Stimulated activated naive CD8-positive, alpha-beta T cell treated with anti-CD3 and anti-CD28 coated beads, Interleukin-15, amount 100 ng/mL, for 72 hours (primary cell): Measurements from ENCODE around the gene CDC42EP3.

Experiments used
- ATAC-seq: fragments of 150-1000 bp; cut with Tn5 transposase; 2 replicates; pipeline ENCODE4 v1.10.0; 2021; ENCODE audit warnings: mild to moderate bottlenecking, moderate library complexity
- DNase-seq, 2 donors: peaks; one replicate each; pipeline ENCODE4 v3.0.0; 2021 to 2022
- H3K27ac Mint-ChIP-seq, 2 donors: one replicate each; pipeline ENCODE4 v1.8.0; 2022; ENCODE audit warnings: mild to moderate bottlenecking in 2 of 2, mixed read lengths in 2 of 2, moderate library complexity in 2 of 2
- H3K27me3 Mint-ChIP-seq: one replicate; pipeline ENCODE4 v1.8.0; 2022; ENCODE audit warnings: mixed read lengths
- H3K4me1 Mint-ChIP-seq: one replicate; pipeline ENCODE4 v1.8.0; 2022; ENCODE audit warnings: mild to moderate bottlenecking, mixed read lengths
- H3K4me3 Mint-ChIP-seq, 2 donors: one replicate each; pipeline ENCODE4 v1.8.0; 2022; ENCODE audit warnings: mild to moderate bottlenecking in 2 of 2, mixed read lengths in 2 of 2, moderate library complexity in 1 of 2
- H3K9me3 Mint-ChIP-seq, 2 donors: one replicate each; pipeline ENCODE4 v1.8.0; 2022; ENCODE audit warnings: mixed read lengths in 2 of 2

The CDC42EP3 gene

DNA sequence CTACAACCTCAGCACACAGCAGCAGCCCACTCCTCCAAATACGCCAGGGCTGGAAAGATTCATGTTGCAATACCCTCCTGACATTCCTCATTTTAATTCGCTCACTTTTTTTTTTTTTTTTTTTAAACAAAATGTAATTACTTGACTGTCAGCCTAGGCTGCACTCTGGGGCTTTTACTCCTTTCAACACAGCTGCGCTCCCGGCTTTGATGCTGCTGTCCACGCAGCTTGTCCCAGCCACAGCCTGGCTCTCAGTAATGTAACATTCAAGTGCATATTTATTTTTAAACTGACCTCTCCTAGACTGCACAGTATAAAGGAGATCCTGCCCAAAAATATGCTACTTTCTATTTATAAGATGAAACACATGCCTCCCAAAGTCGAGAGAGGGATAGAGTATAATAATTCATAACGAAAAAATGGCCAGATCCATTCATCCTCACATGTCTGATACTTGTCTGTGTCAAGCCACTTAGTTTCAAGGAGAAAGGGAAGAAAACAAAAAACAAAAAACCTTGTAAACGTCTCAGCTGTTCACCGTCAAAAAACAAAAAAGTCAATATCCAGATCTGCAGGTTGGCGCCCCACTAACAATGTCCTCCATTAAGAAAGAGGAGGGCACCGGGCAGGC is 949 bp downstream of the CDC42EP3 start:
- H3K4me1 Mint-ChIP-seq: peaks cover 66% of the 10 kb centered on the region
- H3K9me3 Mint-ChIP-seq: no peaks in the 10 kb centered on the region
- peak overlapping the region; percentile 93 to 95 for H3K27ac Mint-ChIP-seq
- no peaks in the 10 kb centered on the region for H3K27me3 Mint-ChIP-seq
- DNase-seq (no peak), ATAC-seq (no peak)
- H3K4me3 Mint-ChIP-seq: peak overlapping the region; percentile 90 to 96

GRCh38 chr2:37669446-37669845 is 2.0 kb downstream of the CDC42EP3 start:
- no peak for ATAC-seq
- peak overlapping the region in 1 of 2 donors; percentile 93 for H3K27ac Mint-ChIP-seq
- H3K9me3 Mint-ChIP-seq: no peaks in the 10 kb centered on the region
- no peak for DNase-seq
- H3K27me3 Mint-ChIP-seq: no peaks in the 10 kb centered on the region
- H3K4me3 Mint-ChIP-seq: peak overlapping the region; percentile 90 to 96
- H3K4me1 Mint-ChIP-seq: peaks cover 66% of the 10 kb centered on the region

GRCh38 chr2:37667704-37668103 is 3.7 kb downstream of the CDC42EP3 start:
- DNase-seq (no peak), ATAC-seq (no peak)
- Mint-ChIP-seq H3K27me3 (no peaks in the 10 kb centered on the region), H3K4me1 (peaks cover 71% of the 10 kb centered on the region), H3K9me3 (no peaks in the 10 kb centered on the region), H3K4me3 (no peak overlapping the region), H3K27ac (no peak overlapping the region)

DNA sequence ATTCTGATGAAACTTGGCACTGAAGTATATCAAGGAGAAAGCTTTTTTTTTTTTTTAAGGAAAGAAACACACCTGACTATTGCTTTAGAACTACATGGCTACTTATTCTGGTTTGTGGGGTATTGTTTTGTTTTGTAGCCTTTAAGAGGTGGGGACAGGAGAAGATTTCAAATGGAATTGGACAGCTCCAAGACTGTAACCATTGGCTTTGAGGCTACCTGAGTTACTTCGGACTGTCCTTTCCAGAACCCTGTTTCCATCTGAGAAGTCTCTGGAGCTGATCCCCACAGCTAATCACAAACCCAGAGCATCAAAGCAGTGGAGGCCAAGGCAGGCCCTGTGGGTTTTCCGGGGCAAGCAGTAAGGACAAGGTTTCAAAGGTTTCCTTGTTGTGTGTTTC is 4.7 kb downstream of the CDC42EP3 start:
- no peak for ATAC-seq
- Mint-ChIP-seq H3K27ac (no peak overlapping the region), H3K4me1 (peaks cover 76% of the 10 kb centered on the region), H3K9me3 (no peaks in the 10 kb centered on the region), H3K4me3 (no peak overlapping the region), H3K27me3 (no peaks in the 10 kb centered on the region)
- no peak for DNase-seq

DNA sequence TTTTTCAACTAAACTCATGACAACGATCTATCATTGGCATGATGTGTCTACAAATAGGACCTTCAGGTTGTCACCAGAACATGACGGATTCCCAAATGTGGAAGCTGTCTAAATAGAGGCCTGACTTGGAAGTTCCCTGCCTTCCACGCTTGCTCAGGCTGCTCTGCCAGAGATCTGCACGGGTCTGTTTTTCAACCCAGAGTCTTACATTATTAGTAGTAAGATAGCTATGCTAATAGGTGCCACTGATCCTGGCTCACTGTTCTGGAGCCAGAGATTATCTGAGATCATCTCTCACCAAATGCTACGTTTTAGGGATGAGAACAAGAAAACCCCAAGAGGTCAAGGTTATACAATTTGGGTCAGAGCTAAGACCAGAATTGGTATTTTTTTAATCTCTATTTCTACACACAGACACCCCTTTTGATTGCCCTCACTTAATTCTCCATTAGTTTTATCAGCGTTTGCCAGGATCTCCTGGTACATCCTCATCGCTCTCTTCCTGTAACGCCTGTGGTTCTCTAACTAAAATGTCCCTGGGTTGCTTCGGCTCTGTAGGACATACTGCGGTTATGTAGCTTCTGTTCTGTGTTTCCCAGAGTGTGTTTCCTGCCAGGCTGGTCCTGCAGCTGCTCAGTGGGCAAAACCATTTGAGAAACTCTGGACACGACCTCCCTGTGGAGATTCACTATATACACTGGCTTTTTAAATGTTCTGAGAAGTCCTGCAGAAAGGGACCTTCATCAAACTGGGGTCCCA is 5.7 kb downstream of the CDC42EP3 start:
- H3K4me3 Mint-ChIP-seq: peak overlapping the region in 1 of 2 donors; percentile 1
- ATAC-seq: no peak
- peak overlapping the region in 1 of 2 donors; percentile 60 for H3K27ac Mint-ChIP-seq
- H3K4me1 Mint-ChIP-seq: peaks cover 83% of the 10 kb centered on the region
- DNase-seq: no peak
- H3K27me3 Mint-ChIP-seq: no peaks in the 10 kb centered on the region
- H3K9me3 Mint-ChIP-seq: no peaks in the 10 kb centered on the region

- Mint-ChIP-seq H3K9me3 (no peaks in the 10 kb centered on the region), H3K4me1 (peaks cover 81% of the 10 kb centered on the region), H3K27ac (no peak overlapping the region), H3K27me3 (no peaks in the 10 kb centered on the region), H3K4me3 (no peak overlapping the region)
- DNase-seq: no peak
- ATAC-seq: no peak
These were observed 6.4 kb downstream of the CDC42EP3 start for GRCh38 chr2:37665043-37665442.

- no peak for DNase-seq
- H3K4me3 Mint-ChIP-seq: no peak overlapping the region
- peaks cover 81% of the 10 kb centered on the region for H3K4me1 Mint-ChIP-seq
- no peak for ATAC-seq
- no peaks in the 10 kb centered on the region for H3K9me3 Mint-ChIP-seq
- peak overlapping the region in 1 of 2 donors; percentile 59 for H3K27ac Mint-ChIP-seq
- no peaks in the 10 kb centered on the region for H3K27me3 Mint-ChIP-seq
These were observed 7.2 kb downstream of the CDC42EP3 start for GRCh38 chr2:37664231-37664643.

DNA sequence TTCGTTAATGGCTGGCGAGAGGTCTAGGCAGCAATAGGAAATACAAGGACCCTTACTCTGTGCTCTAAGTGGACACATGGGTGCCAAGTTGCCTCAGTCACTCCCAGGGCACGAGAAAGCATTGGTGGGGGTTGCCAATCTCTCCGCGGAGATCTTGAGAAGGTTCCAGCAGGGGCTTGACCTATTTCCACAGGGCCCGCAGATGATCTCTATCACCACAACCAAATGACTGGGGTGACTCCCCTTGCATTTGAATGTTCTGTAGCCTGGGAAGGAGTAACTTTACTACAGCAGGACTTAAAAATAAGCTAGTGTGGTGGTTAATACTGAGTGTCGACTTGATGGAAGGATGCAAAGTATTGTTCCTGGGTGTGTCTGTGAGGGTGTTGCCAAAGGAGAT is 8.1 kb downstream of the CDC42EP3 start:
- DNase-seq (no peak), ATAC-seq (no peak)
- no peak overlapping the region for H3K4me3 Mint-ChIP-seq
- H3K9me3 Mint-ChIP-seq: no peaks in the 10 kb centered on the region
- no peaks in the 10 kb centered on the region for H3K27me3 Mint-ChIP-seq
- H3K4me1 Mint-ChIP-seq: peaks cover 81% of the 10 kb centered on the region
- peak overlapping the region in 1 of 2 donors; percentile 5 for H3K27ac Mint-ChIP-seq

DNA sequence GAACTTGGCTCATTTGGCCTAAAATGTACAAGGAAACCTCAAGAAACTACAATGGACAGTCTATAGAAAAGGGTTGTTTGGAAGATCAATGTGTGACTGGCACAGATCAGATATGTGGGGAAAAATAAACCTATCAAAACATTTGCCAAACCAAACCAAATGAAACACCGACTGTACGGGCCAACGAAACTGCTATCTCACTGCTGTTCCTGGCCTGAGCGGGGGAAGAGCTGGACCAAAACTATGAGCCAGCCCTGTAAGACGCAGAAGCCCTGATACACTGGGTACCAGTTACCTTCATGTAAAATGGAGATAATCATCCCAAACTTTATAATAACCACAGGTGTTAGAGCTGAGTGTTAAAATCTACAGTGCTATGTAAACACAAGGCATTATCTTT is 11.7 kb downstream of the CDC42EP3 start:
- ATAC-seq (no peak), DNase-seq (no peak)
- Mint-ChIP-seq H3K9me3 (no peaks in the 10 kb centered on the region), H3K27ac (no peak overlapping the region), H3K4me1 (peaks cover 92% of the 10 kb centered on the region), H3K4me3 (no peak overlapping the region), H3K27me3 (no peaks in the 10 kb centered on the region)

DNA sequence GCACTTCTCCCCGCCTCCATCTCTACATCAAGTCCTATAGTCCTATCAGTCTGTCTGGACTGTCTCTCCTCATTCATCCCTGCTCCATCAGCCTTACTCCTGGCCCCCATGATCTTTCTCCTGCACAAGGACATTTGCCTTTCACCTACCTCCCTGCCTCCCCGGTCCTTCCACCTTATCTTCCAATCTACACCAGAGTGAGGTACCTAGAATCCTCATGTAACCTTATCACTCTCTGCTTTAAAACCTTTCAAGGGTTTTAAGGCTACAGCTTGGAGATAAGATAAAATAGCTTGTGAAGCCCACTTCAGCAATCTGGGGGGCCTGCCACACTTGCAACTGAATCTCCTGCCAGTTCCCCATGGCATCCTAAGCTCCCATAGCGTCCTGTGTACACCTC is 12.8 kb downstream of the CDC42EP3 start:
- DNase-seq (no peak), ATAC-seq (no peak)
- Mint-ChIP-seq H3K27me3 (no peaks in the 10 kb centered on the region), H3K4me3 (no peak overlapping the region), H3K9me3 (no peaks in the 10 kb centered on the region), H3K4me1 (peaks cover 94% of the 10 kb centered on the region), H3K27ac (peak overlapping the region in 1 of 2 donors; percentile 24)

- no peaks in the 10 kb centered on the region for H3K27me3 Mint-ChIP-seq
- H3K4me1 Mint-ChIP-seq: peaks cover 94% of the 10 kb centered on the region
- peak overlapping the region in 1 of 2 donors; percentile 74 for H3K4me3 Mint-ChIP-seq
- no peak for ATAC-seq
- H3K9me3 Mint-ChIP-seq: no peaks in the 10 kb centered on the region
- no peak for DNase-seq
- peak overlapping the region in 1 of 2 donors; percentile 22 for H3K27ac Mint-ChIP-seq
These were observed 14.0 kb downstream of the CDC42EP3 start for GRCh38 chr2:37657471-37657870.

GRCh38 chr2:37656512-37657423 is 14.7 kb downstream of the CDC42EP3 start:
- Mint-ChIP-seq H3K4me1 (peaks cover 97% of the 10 kb centered on the region), H3K27me3 (no peaks in the 10 kb centered on the region), H3K9me3 (no peaks in the 10 kb centered on the region), H3K4me3 (peak overlapping the region; percentile 39 to 74), H3K27ac (peak overlapping the region; percentile 3 to 94)
- ATAC-seq (peak; percentile 73), DNase-seq (peak in 1 of 2 donors; percentile 21)

DNA sequence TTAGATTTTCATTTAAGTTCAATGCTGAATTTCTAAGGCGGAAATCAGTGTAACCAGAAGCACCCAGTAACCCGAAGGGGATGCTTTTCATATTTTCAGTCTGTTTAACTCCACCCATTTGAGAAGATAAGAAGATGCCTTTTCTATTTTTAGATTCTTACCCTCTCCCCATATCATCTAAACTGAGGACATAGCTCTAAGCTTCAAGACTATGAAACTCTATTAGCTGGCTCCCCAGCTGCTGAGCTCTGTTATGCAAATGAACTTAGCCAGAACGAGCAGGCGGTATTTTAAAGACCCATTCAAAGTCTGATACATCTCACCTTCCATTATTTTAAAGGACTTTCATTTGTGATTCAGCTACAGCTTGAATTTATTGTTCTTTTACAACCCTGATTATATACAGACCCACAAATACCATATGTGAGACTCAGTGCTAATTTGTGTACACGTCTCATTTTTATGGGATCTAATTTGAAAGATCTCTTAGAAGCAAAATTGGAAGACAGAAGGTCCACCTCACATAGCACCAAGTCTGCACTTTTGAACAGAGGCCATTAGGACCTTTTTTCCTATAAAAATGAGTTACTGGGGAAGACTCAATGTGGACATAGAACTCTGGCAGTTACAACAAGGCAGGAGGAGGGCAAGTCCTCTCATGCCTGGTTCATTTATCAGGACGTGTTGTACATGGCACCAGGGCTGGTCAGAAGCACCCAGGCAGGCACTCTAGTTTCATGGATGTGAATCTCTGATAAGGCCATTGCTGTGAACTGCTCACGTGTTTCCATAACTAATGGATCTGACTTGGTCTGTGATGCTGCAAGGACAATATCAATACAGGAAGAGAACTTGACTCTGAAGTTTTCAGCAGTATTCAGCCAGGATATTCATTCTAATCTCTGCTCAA is 16.3 kb downstream of the CDC42EP3 start:
- Mint-ChIP-seq H3K4me3 (peak overlapping the region; percentile 48 to 66), H3K27ac (peak overlapping the region; percentile 38 to 85), H3K4me1 (peaks cover 99% of the 10 kb centered on the region), H3K27me3 (no peaks in the 10 kb centered on the region), H3K9me3 (no peaks in the 10 kb centered on the region)
- peak; percentile 57 for ATAC-seq
- no peak for DNase-seq

DNA sequence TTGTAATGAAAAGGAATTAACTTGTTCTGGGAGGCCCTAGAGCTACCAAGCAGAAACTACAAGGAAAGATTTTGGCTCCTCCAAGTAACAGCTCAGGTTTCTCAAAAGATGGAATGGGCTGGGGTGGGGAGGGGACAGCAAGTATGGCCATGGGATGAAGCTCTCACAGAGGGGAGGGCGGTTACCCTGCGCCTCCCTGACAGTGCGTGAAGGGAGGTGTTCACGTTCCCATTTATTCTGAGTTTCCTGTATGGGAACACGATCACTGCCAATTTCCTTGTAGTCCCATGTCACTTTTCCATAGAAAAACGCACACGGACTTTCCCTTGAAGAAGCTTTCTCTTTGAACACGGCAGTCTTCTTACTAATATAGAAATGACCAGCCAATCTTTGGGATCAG is 17.0 kb downstream of the CDC42EP3 start:
- ATAC-seq (no peak), DNase-seq (no peak)
- no peaks in the 10 kb centered on the region for H3K27me3 Mint-ChIP-seq
- peaks cover 99% of the 10 kb centered on the region for H3K4me1 Mint-ChIP-seq
- H3K9me3 Mint-ChIP-seq: no peaks in the 10 kb centered on the region
- peak overlapping the region in 1 of 2 donors; percentile 85 for H3K27ac Mint-ChIP-seq
- peak overlapping the region; percentile 48 to 66 for H3K4me3 Mint-ChIP-seq
